GM18505 (cell line): ENCODE measurements around the gene SOBP.

Experiments
- ATAC-seq: cut with Tn5 transposase; IDR thresholded peaks from one replicate; pipeline ENCODE4 v1.9.1; 2021; ENCODE audit not compliant: unreplicated experiment
- POLR2A ChIP-seq: IDR thresholded peaks from 4 replicates; pipeline ENCODE4 v1.6.1; 2011; ENCODE audit warnings: borderline replicate concordance; ENCODE audit not compliant: insufficient read depth, insufficient read length; ENCODE audit errors: extremely low read depth

Gene SOBP

DNA sequence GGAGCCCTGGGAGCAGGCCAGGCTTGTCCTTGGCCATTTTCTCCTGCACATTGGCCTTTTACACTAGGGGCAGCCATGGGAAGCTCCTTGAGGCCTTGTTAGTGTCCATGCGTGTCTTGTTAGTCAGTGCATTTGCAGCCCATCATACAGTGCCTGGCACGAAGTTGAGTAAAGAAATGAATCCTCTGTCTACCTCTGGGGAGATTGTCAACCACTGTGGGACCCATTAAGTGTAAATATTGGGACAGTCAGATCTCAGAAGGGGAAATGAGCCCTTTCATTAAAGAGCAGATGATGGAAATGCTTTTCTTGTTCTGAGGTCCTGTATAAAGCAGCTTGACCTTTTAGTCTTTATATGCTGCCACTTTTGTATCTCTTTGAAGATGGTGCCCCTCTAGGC lies 33.9 kb downstream of the SOBP start:
- no peak for ATAC-seq
- no peak for TF ChIP-seq POLR2A

DNA sequence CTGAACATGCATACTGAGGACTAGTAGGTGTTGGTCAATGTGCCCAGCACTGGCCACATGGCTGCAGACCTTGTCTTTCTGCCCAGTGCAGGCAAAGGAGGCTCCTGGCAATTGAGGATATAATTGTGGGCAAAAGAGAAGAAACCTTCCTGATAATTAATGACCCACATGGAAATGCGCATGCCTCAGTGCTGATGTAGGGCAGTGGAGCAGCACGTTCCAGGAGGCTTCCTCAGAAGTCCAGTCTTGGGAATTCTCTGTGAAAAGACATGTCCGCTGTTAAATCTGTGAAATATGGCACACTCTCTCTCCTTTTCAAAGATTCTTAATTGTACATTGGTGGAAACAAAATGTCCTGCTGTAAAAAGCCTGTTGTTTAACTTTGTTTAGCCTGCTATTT lies 34.7 kb downstream of the SOBP start:
- TF ChIP-seq POLR2A: no peak
- ATAC-seq: no peak

- no peak for ATAC-seq
- no peak for TF ChIP-seq POLR2A
These were observed 42.0 kb downstream of the SOBP start for GRCh38 chr6:107531868-107532267.

DNA sequence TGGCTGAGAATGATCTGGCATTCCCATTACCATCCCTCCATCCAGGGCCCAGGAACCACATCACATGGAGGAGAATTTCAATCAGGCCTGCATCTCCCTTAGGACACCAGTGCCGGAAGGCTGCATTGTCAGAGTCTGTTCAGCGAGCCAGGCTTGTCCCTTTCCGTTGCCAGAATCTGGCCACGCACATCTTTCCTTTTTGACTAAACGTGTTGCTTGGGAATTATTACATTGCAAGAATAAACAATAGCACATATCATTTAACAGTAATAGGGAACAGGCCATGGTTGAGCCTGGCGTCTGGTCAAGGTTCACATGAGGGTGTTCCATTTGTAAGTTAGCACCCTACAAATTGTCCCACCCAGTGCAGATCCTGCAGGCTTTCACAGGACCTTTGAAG lies 42.8 kb downstream of the SOBP start:
- TF ChIP-seq POLR2A: no peak
- ATAC-seq: no peak

DNA sequence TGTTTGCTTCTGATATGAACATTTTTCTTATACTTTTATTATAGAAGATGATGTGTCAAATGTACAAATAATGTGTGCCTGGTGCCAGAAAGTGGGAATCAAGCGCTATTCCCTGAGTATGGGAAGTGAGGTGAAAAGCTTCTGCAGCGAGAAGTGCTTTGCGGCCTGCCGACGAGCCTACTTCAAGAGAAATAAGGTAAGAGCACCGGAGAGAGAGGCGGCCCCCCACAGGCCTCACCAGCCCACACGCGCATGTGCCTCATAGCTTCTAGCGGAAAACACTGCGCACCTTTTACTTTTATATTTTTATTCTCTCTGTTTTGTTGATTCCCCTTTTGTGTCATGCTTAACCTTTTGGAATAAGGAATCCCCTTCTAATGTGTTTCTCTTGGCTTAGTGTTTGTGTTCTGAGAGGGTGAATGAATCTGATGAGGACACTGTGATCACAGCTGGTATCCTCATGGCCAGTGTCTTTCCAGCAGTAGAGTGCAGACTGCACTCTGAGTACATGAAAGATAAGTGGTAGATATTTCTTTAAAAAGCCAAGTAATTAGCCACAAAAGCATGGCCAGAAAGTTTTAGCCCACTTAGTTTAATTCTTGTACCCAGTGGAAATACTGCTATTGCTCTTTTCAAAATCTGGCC lies 43.6 kb downstream of the SOBP start:
- TF ChIP-seq POLR2A: no peak
- ATAC-seq: no peak

DNA sequence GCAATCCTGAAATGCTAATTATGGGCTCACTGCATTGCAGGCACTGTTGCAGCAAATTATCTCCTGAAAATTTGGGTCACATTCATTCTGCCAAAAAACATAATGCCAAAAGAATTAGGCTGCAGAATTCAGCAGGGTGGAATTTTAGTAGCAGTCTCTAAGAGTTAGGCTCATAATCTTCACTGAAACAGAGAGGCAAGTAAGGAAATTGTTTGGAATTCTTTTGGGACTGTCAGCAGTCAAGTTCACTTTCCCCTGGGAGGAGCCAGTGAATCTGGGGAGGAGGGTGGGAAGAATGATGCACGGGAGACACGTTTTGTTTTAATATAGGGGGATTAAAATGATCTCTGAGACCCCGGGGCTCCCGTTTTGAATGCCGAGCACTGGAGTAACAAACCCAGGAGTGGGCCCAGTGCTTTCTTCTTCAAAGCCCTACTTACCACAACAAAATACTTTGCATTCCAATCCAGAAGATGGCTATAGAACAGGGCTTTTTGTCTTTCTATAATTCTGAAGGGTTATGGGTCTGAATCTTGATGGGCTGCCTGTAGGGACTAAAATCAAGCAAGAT lies 44.7 kb downstream of the SOBP start:
- no peak for TF ChIP-seq POLR2A
- ATAC-seq: no peak

DNA sequence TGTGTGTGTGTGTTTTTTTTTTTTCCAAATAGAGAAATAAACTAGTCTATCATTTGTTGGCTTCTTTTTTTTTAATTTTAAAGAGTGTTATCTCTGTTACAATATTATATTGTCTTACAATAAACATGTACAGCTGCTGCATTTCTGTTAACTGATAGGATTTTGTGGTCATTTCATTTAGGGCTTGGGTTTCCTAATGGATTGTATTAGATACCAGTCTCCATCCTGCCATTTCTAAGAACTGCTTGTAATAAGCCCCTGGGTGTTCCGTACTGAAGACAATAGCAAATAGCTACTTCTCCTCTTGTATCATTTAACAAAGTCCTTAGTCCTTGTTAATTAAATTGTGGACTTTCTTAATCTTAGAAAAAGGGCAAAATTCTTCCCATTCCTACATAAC lies 45.7 kb downstream of the SOBP start:
- no peak for TF ChIP-seq POLR2A
- ATAC-seq: no peak

- ATAC-seq: no peak
- TF ChIP-seq POLR2A: no peak
These were observed 46.5 kb downstream of the SOBP start for GRCh38 chr6:107536180-107536961.

DNA sequence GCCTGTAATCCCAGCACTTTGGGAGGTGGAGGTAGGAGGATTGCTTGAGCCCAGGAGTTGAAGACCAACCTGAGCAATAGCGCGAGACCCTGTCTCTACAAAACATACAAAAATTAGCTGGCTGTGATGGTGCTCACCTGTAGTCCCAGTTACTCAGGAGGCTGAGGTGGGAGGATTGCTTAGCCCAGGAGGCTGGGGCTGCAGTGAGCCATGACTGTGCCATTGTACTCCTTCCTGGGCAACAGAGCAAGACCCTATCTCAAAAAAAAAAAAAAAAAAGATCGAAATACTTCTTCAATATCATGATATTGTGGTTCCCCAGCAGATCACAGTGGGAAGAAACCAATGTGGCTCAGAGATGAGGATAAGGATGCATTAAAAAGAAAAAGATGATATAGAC lies 47.6 kb downstream of the SOBP start:
- ATAC-seq: no peak
- no peak for TF ChIP-seq POLR2A

DNA sequence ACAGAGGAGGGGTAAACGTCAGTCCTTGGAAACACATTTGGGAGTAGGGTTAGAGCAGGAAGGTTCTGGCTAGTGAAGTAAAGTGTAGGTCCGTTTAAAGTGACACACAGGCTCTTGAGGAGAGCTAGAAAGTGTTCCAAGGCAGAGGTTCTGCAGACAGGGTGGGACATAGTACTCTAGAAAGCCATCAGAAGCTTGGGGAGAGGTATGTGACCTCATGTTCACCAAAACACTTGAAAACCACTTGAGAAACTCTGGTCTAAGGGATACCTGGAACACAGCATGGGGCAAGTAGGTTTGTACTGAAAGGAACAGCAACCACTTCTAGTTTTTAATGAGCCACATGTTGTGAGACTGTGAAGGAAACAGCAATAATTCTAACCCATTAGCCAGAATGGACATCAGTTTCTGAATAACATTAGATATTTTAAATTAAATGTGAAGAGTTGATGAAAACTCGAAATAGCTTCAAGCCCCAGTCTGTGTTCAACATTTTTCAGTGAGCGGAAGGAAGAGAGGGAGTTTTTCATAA lies 49.0 kb downstream of the SOBP start:
- ATAC-seq: no peak
- no peak for TF ChIP-seq POLR2A

- no peak for ATAC-seq
- TF ChIP-seq POLR2A: no peak
These were observed 49.5 kb downstream of the SOBP start for GRCh38 chr6:107539409-107539808.

DNA sequence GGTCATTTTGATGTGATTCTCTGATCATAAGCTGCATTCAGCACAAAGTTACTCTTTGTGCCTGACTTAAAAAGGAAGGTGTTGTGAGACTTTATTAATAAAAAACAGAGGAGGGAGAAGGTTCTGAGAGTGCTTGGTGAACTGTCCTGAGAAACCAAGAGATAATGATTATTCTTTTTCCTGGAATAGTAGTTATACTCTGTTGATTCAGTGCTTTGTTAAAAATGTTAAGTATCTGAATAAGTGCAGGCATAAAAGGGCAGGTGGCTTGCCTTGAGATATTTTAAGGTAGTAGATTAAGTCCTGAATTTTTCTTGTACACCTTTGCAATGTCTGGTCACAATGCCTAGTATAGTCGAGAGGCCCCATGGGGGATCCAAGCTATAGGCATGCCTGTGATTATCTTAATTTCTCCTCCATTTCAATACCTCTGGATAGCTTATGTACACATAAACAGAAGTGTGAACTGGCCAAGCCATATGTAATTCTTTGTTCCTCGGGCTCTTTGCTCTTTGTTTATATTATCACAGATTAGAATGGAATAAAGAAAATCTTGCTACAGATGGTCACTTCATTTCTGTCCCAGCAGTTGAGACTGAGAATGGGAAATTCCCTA lies 50.0 kb downstream of the SOBP start:
- ATAC-seq: no peak
- no peak for TF ChIP-seq POLR2A

- no peak for TF ChIP-seq POLR2A
- no peak for ATAC-seq
These were observed 50.5 kb downstream of the SOBP start for GRCh38 chr6:107540465-107540857.
